Panc1 (cell line): ENCODE measurements around the gene CACNA1I. TPM values are rescaled to one million over a fixed set of nuclear protein-coding genes. Genes with fewer than 3 reads are reported as not detected.

Experiments
- ATAC-seq: fragments of 200-7000 bp; cut with Tn5 transposase; 2 replicates; pipeline ENCODE4 v1.9.1; 2020; ENCODE audit warnings: mild to moderate bottlenecking, moderate library complexity
- BruUV-seq: library from RNA; stranded (reverse); fragments of 400-500 nt; replicated peaks from 2 replicates; lab custom pipeline; 2021; lab: Mats Ljungman, UMichigan
- CTCF ChIA-PET: fragments of 300-600 bp; sonication (Branson Sonifier 250); formaldehyde crosslinking; loops from one replicate; lab custom pipeline; 2022; ENCODE audit warnings: antibody characterized with exemption; lab: Charles Lee
- POLR2A ChIA-PET: fragments of 300-600 bp; sonication (Branson Sonifier 250); formaldehyde crosslinking; loops from one replicate; lab custom pipeline; 2022; ENCODE audit warnings: antibody characterized with exemption; lab: Charles Lee
- DNase-seq: peaks from one replicate; pipeline ENCODE4 v3.0.0-alpha.2; 2010; ENCODE audit warnings: low read depth, low spot score
- H3K27ac ChIP-seq: 2 replicates; pipeline ENCODE4 v1.5.1; 2011; ENCODE audit warnings: mild to moderate bottlenecking, low read length, inconsistent platforms
- H3K27me3 ChIP-seq: fragments of 200-500 bp; sonication (Bioruptor generic); 2 replicates; pipeline ENCODE4 v1.6.0; 2014; ENCODE audit warnings: low read length, inconsistent platforms; ENCODE audit not compliant: control insufficient read depth, insufficient read depth
- H3K36me3 ChIP-seq: fragments of 200-500 bp; sonication (Bioruptor generic); 2 replicates; pipeline ENCODE4 v1.5.1; 2014; ENCODE audit warnings: inconsistent platforms, mild to moderate bottlenecking, low read length, moderate library complexity; ENCODE audit not compliant: control insufficient read depth, insufficient read depth
- H3K4me1 ChIP-seq: 2 replicates; pipeline ENCODE4 v1.5.1; 2011; ENCODE audit warnings: inconsistent platforms, mild to moderate bottlenecking, low read length, moderate library complexity; ENCODE audit not compliant: control insufficient read depth, insufficient read depth
- H3K4me3 ChIP-seq, 2 experiments: 2 replicates each; pipeline ENCODE4 v1.5.1; 2011 to 2012; ENCODE audit warnings: low read depth in 2 of 2, low read length in 2 of 2, mild to moderate bottlenecking in 2 of 2, inconsistent platforms in 1 of 2, moderate library complexity in 1 of 2
- H3K9me3 ChIP-seq: fragments of 200-500 bp; sonication (Bioruptor generic); 2 replicates; pipeline ENCODE4 v1.5.1; 2014; ENCODE audit warnings: low read depth, mild to moderate bottlenecking, inconsistent platforms, low read length, moderate library complexity; ENCODE audit not compliant: control insufficient read depth, insufficient read depth
- POLR2AphosphoS5 ChIP-seq: IDR thresholded peaks from 2 replicates; pipeline ENCODE4 v1.6.1; 2012; ENCODE audit warnings: mild to moderate bottlenecking, low read depth, low read length, moderate library complexity
- SIN3A ChIP-seq: IDR thresholded peaks from 2 replicates; pipeline ENCODE4 v1.6.1; 2012; ENCODE audit warnings: low read depth, mild to moderate bottlenecking, low read length, moderate library complexity, borderline replicate concordance; ENCODE audit not compliant: insufficient read depth
- TCF7L2 ChIP-seq: IDR thresholded peaks from 2 replicates; pipeline ENCODE4 v1.6.1; 2011; ENCODE audit warnings: mild to moderate bottlenecking, low read depth, low read length, inconsistent platforms
- in situ Hi-C: cut with HindIII; loops from 2 replicates; pipeline ENCODE4 v1.10.0; 2016; ENCODE audit warnings: low sequenced_read_pairs, low pct_unique_long_range_greater_than_20kb
- intact Hi-C: fragments of 100-400 bp; cut with micrococcal nuclease; formaldehyde crosslinking; loops from one replicate; pipeline ENCODE4 v1.10.0; 2022; ENCODE audit not compliant: unreplicated experiment
- total RNA-seq: library from RNA; stranded (reverse); gene quantifications from one replicate; pipeline ENCODE4 v1.2.1, GENCODE V29; 2021; ENCODE audit not compliant: unreplicated experiment
- TF ChIP-seq, protein P1 (sequence below), 2 experiments: IDR thresholded peaks; 2 replicates each; pipeline ENCODE4 v1.6.1; 2011 to 2012; ENCODE audit warnings: low read depth in 2 of 2, control low read depth in 1 of 2, low read length in 1 of 2, mild to moderate bottlenecking in 1 of 2, moderate library complexity in 1 of 2; ENCODE audit not compliant: insufficient read depth in 1 of 2
- TF ChIP-seq, protein P2 (sequence below): fragments of 450-650 bp; IDR thresholded peaks from 2 replicates; pipeline ENCODE4 v1.5.1; 2017; ENCODE audit warnings: mild to moderate bottlenecking

CACNA1I gene
- total RNA-seq, 1 experiment from 2014 or later = 0.23 TPM

DNA sequence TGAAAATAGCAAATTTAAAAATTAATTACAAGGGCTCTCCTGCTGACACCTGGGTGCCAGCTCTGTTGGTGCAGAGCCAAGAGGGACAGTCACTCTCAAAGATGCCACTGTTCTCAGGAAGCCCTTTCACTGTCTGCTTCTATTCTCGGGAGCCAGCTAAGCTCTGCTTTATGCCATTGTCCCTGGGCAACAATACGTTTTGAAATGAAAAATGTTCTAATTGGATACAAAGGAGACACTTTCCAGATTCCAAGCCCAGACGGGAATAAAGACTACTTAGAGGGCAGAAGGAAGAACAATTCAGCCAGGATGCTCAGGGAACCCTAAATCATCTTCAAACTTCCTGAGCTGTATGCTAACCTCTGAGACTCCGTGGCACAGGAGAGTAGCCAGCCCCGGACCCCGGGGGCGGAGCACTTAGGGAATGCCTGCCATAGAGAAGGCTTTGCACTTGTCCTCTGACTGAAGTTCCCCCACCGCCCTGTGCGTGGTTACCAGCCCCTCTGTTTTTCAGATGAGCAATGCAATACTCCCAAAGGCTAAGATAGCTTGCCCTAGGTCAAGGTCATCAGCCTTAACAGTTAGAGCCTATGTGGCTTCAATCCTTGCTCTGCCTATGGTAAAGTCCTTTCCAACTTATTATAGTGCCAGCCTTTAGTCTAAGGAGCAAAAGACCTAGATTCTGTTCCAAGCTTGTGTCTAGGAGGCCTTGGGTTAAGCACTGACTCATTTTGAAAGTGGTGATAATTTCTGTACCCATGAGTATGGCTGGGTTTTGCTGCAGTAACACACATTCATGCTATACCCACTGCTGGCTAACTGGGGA is 150.9 kb downstream of the CACNA1I start:
- Histone ChIP-seq H3K36me3 (no peaks in the 10 kb centered on the region), H3K27me3 (no peaks in the 10 kb centered on the region), H3K27ac (no peak overlapping the region), H3K9me3 (no peaks in the 10 kb centered on the region), H3K4me1 (no peaks in the 10 kb centered on the region), H3K4me3 (no peak overlapping the region)
- DNase-seq (no peak), ATAC-seq (no peak)
- ChIA-PET CTCF (no interaction called here), POLR2A (no interaction called here)
- BruUV-seq = no TSS peak
- TF ChIP-seq SIN3A (no peak), TCF7L2 (no peak), POLR2AphosphoS5 (no peak)
- TF ChIP-seq, protein P1, sequence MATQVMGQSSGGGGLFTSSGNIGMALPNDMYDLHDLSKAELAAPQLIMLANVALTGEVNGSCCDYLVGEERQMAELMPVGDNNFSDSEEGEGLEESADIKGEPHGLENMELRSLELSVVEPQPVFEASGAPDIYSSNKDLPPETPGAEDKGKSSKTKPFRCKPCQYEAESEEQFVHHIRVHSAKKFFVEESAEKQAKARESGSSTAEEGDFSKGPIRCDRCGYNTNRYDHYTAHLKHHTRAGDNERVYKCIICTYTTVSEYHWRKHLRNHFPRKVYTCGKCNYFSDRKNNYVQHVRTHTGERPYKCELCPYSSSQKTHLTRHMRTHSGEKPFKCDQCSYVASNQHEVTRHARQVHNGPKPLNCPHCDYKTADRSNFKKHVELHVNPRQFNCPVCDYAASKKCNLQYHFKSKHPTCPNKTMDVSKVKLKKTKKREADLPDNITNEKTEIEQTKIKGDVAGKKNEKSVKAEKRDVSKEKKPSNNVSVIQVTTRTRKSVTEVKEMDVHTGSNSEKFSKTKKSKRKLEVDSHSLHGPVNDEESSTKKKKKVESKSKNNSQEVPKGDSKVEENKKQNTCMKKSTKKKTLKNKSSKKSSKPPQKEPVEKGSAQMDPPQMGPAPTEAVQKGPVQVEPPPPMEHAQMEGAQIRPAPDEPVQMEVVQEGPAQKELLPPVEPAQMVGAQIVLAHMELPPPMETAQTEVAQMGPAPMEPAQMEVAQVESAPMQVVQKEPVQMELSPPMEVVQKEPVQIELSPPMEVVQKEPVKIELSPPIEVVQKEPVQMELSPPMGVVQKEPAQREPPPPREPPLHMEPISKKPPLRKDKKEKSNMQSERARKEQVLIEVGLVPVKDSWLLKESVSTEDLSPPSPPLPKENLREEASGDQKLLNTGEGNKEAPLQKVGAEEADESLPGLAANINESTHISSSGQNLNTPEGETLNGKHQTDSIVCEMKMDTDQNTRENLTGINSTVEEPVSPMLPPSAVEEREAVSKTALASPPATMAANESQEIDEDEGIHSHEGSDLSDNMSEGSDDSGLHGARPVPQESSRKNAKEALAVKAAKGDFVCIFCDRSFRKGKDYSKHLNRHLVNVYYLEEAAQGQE (IDR thresholded peaks at IDR 0.05; ENCODE audit: insufficient read depth in 1 of 2, low read depth in 2 of 2, low read length in 1 of 2) = no peak
- TF ChIP-seq, protein P2, sequence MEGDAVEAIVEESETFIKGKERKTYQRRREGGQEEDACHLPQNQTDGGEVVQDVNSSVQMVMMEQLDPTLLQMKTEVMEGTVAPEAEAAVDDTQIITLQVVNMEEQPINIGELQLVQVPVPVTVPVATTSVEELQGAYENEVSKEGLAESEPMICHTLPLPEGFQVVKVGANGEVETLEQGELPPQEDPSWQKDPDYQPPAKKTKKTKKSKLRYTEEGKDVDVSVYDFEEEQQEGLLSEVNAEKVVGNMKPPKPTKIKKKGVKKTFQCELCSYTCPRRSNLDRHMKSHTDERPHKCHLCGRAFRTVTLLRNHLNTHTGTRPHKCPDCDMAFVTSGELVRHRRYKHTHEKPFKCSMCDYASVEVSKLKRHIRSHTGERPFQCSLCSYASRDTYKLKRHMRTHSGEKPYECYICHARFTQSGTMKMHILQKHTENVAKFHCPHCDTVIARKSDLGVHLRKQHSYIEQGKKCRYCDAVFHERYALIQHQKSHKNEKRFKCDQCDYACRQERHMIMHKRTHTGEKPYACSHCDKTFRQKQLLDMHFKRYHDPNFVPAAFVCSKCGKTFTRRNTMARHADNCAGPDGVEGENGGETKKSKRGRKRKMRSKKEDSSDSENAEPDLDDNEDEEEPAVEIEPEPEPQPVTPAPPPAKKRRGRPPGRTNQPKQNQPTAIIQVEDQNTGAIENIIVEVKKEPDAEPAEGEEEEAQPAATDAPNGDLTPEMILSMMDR = no peak
- intact Hi-C loops (no loop called here), in situ Hi-C loops (no loop called here)

DNA sequence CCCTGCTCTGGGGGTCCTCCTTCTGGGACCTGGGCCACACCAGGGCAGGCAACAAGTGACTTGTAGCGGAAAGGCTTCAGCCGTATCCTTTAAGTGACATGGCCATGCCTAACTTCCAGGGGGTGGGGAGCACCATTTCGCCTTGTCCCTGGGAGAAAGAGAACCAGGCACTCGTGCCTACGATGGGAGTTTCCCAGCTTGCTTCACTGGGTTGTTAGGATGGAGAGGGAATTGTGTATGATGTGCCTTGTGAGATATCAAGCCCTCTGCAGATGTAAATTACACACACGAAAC is 151.4 kb downstream of the CACNA1I start:
- no peak overlapping the region for H3K4me3 ChIP-seq
- intact Hi-C loops (no loop called here), in situ Hi-C loops (no loop called here)
- DNase-seq (no peak), ATAC-seq (no peak)
- ChIA-PET CTCF (no interaction called here), POLR2A (no interaction called here)
- H3K4me1 ChIP-seq = no peaks in the 10 kb centered on the region
- BruUV-seq = no TSS peak
- H3K36me3 ChIP-seq = no peaks in the 10 kb centered on the region
- no peaks in the 10 kb centered on the region for H3K27me3 ChIP-seq
- TF ChIP-seq POLR2AphosphoS5 = no peak
- no peak for TF ChIP-seq SIN3A
- no peak for TF ChIP-seq TCF7L2
- TF ChIP-seq, protein P1 (IDR thresholded peaks at IDR 0.05; ENCODE audit: insufficient read depth in 1 of 2, low read depth in 2 of 2, low read length in 1 of 2) = no peak
- TF ChIP-seq, protein P2 = no peak
- H3K9me3 ChIP-seq = no peaks in the 10 kb centered on the region
- H3K27ac ChIP-seq = no peak overlapping the region
